NCI-H2171 (cell line): Measurements from ENCODE around the gene GALNT6.
"Not testable (repeated sequence)": the region's sequence is repeated elsewhere in the genome, so short reads cannot be mapped to it uniquely, and the experiment has no call there.

Experiments used
- DNase-seq: peaks from one replicate; lab custom pipeline; 2025; lab: John Stamatoyannopoulos, UW

Gene GALNT6

GRCh38 chr12:51357374-51358047 is 33.7 kb downstream of the GALNT6 start:
- no peak for DNase-seq

GRCh38 chr12:51351913-51352532 is 39.2 kb downstream of the GALNT6 start:
- peak; percentile 5 for DNase-seq

- DNase-seq, result no peak
These were observed 42.2 kb downstream of the GALNT6 start for GRCh38 chr12:51349026-51349425.

GRCh38 chr12:51348116-51348515 is 43.1 kb downstream of the GALNT6 start:
- no peak for DNase-seq

- no peak for DNase-seq
These were observed 44.6 kb downstream of the GALNT6 start, which contains the start of gene CELA1 for GRCh38 chr12:51346581-51346980. CELA1 (minus strand) TSS chr12:51346679; CDS start chr12:51346638, 41 bp downstream.

- DNase-seq, result no peak
These were observed 45.5 kb downstream of the GALNT6 start for GRCh38 chr12:51345681-51346080.

GRCh38 chr12:51343201-51343600 is 48.0 kb downstream of the GALNT6 start:
- DNase-seq, result no peak

GRCh38 chr12:51342416-51342815 is 48.8 kb downstream of the GALNT6 start:
- no peak for DNase-seq

- DNase-seq, result peak; percentile 48
These were observed 49.8 kb downstream of the GALNT6 start for GRCh38 chr12:51341251-51342007.

- no peak for DNase-seq
These were observed 51.5 kb downstream of the GALNT6 start for GRCh38 chr12:51339750-51340149.

- DNase-seq, result not testable (repeated sequence)
These were observed 53.9 kb downstream of the GALNT6 start for GRCh38 chr12:51337336-51337735.

- no peak for DNase-seq
These were observed 55.3 kb downstream of the GALNT6 start for GRCh38 chr12:51335931-51336330.

GRCh38 chr12:51334764-51335163 is 56.4 kb downstream of the GALNT6 start:
- DNase-seq, result no peak

- no peak for DNase-seq
These were observed 57.7 kb downstream of the GALNT6 start for GRCh38 chr12:51333536-51333935.

- no peak for DNase-seq
These were observed 61.0 kb downstream of the GALNT6 start for GRCh38 chr12:51330186-51330585.

GRCh38 chr12:51329742-51330141 is 61.5 kb downstream of the GALNT6 start:
- no peak for DNase-seq

GRCh38 chr12:51328587-51328986 is 62.6 kb downstream of the GALNT6 start:
- DNase-seq, result no peak

GRCh38 chr12:51326698-51327439 is 64.3 kb downstream of the GALNT6 start:
- no peak for DNase-seq

- no peak for DNase-seq
These were observed 66.3 kb downstream of the GALNT6 start for GRCh38 chr12:51324953-51325352.

GRCh38 chr12:51323966-51324895 is 67.0 kb downstream of the GALNT6 start, which contains the start of gene BIN2:
BIN2 (minus strand) TSS chr12:51324174; CDS start chr12:51324102, 72 bp downstream.
- DNase-seq, result no peak
